ENCODE data around the gene NCOR2. TPM values are rescaled to one million over a fixed set of nuclear protein-coding genes. Genes with fewer than 3 reads are reported as not detected.

The NCOR2 gene
- total and polyA plus RNA-seq, 2 of the 8 experiments (the other 6 are each of a cell fraction or from before 2014, with no cell fraction given) = 14.8 to 275 TPM

DNA sequence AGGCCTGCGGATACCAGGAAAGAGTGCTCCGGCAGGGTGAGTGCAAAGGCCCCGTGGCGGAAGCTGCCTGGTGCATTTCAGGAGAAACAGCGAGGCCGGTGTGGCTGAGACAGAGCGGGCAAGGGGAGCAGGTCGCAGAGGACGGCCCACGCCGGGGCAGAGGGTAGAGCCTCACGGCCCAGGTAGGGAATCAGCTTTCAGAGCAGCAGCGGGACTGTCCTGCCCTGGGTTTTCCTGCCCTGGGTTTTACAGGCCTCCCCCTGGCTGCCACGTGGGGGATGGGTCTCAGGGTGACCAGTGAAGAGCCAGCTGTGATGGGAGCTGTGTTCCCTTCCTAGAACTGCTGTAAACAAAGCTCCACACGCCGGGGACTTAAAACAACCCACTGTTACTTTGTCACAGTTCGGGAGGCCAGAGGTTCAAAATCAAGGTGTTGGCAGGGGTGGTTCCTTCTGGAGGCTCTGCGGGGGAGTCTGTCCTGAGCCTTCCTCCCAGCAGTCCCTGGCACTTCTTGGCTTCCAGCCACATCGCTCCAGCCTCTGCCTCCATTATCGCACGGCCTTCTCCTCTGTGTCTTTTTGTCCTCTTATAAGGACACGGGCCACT lies 10.4 kb downstream of the NCOR2 start (continued):
- no peak for TF ChIP-seq POU5F1 (IDR thresholded peaks at IDR 0.05; ENCODE audit: low read depth, low read length)
- no peak for TF ChIP-seq HDAC6 (IDR thresholded peaks at IDR 0.05; ENCODE audit: low read depth, low read length)

Measured in H1 (cell line).